HG03571 (cell line): ENCODE results near the gene RPTOR.
A peak's percentile ranks its signal among the peaks of the same experiment; 100 is the strongest.

Source experiments
- ATAC-seq: cut with Tn5 transposase; IDR thresholded peaks from one replicate; pipeline ENCODE4 v1.9.1; 2021; ENCODE audit not compliant: unreplicated experiment

Gene RPTOR

GRCh38 chr17:80586846-80587228, 42.2 kb downstream of the RPTOR start:
- no peak for ATAC-seq

- no peak for ATAC-seq
Measured at GRCh38 chr17:80588702-80589383, 44.2 kb downstream of the RPTOR start.

- no peak for ATAC-seq
Measured at GRCh38 chr17:80591788-80592187, 47.1 kb downstream of the RPTOR start.

GRCh38 chr17:80592243-80592642, 47.6 kb downstream of the RPTOR start:
- no peak for ATAC-seq

- ATAC-seq: no peak
Measured at GRCh38 chr17:80593181-80593580, 48.5 kb downstream of the RPTOR start.

GRCh38 chr17:80594431-80595269, 50.0 kb downstream of the RPTOR start:
- ATAC-seq: no peak

- no peak for ATAC-seq
Measured at GRCh38 chr17:80596760-80597608, 52.3 kb downstream of the RPTOR start.

GRCh38 chr17:80598813-80599545, 54.3 kb downstream of the RPTOR start:
- no peak for ATAC-seq

GRCh38 chr17:80599546-80600305, 55.1 kb downstream of the RPTOR start:
- no peak for ATAC-seq

GRCh38 chr17:80601146-80601545, 56.5 kb downstream of the RPTOR start:
- no peak for ATAC-seq

GRCh38 chr17:80603396-80603795, 58.8 kb downstream of the RPTOR start:
- ATAC-seq: no peak

GRCh38 chr17:80604009-80604669, 59.5 kb downstream of the RPTOR start:
- no peak for ATAC-seq

GRCh38 chr17:80604670-80605010, 60.0 kb downstream of the RPTOR start:
- ATAC-seq: no peak

GRCh38 chr17:80605326-80606066, 60.9 kb downstream of the RPTOR start:
- peak; percentile 68 for ATAC-seq

- ATAC-seq: no peak
Measured at GRCh38 chr17:80608326-80608725, 63.7 kb downstream of the RPTOR start.

GRCh38 chr17:80609757-80610156, 65.1 kb downstream of the RPTOR start:
- ATAC-seq: no peak

- no peak for ATAC-seq
Measured at GRCh38 chr17:80611816-80612215, 67.2 kb downstream of the RPTOR start.

- ATAC-seq: no peak
Measured at GRCh38 chr17:80612997-80613731, 68.5 kb downstream of the RPTOR start.
